SK-N-SH (cell line): Measurements from ENCODE around the gene STRN3. TPM values are rescaled to one million over a fixed set of nuclear protein-coding genes. Genes with fewer than 3 reads are reported as not detected.

Experiments used
- CTCF ChIA-PET: fragments of 300-600, 350-600 bp; formaldehyde crosslinking; extraction: SDS; loops from one replicate; lab custom pipeline; 2021; lab: Yijun Ruan, JAX
- POLR2A ChIA-PET: fragments of 350-600 bp; sonication (Branson Sonifier 250); formaldehyde crosslinking; extraction: SDS; loops from one replicate; lab custom pipeline; 2020; ENCODE audit warnings: antibody characterized with exemption, inconsistent platforms; lab: Yijun Ruan, JAX
- DNase-seq: peaks from one replicate; pipeline ENCODE4 v3.0.0; 2012
- H2AFZ ChIP-seq: fragments of 200-600 bp; sonication (generic); 2 replicates; pipeline ENCODE4 v1.8.1; 2016; ENCODE audit warnings: antibody characterized with exemption, mild to moderate bottlenecking, low read depth
- H3F3A ChIP-seq: fragments of 200-600 bp; sonication (generic); replicated peaks from 2 replicates; pipeline ENCODE3; 2016; ENCODE audit warnings: antibody characterized with exemption, mild to moderate bottlenecking; ENCODE audit not compliant: insufficient read depth
- H3K27ac ChIP-seq, 2 experiments: fragments of 200-500 bp in 1 of 2; fragments of 200-600 bp in 1 of 2; sonication (Bioruptor generic) in 1 of 2; sonication (generic), shearing (Covaris generic) in 1 of 2; 2 replicates each; pipeline versions ENCODE4 v1.5.1 to v1.6.1; 2014 to 2016; ENCODE audit warnings: low read depth in 2 of 2, inconsistent platforms in 1 of 2, low read length in 1 of 2, mild to moderate bottlenecking in 1 of 2, mixed read lengths in 1 of 2
- H3K27me3 ChIP-seq: fragments of 200-600 bp; sonication (generic), shearing (Covaris generic); 2 replicates; pipeline ENCODE4 v1.6.1; 2016; ENCODE audit warnings: mixed run types; ENCODE audit not compliant: insufficient read depth
- H3K36me3 ChIP-seq, 2 experiments: fragments of 200-500 bp in 1 of 2; fragments of 200-600 bp in 1 of 2; sonication (Bioruptor generic) in 1 of 2; sonication (generic) in 1 of 2; replicated peaks in 1 of 2; 2 replicates each; pipeline versions ENCODE3 to v1.5.1; 2014 to 2016; ENCODE audit warnings: low read length in 1 of 2, mild to moderate bottlenecking in 1 of 2; ENCODE audit not compliant: insufficient read depth in 2 of 2, control insufficient read depth in 1 of 2
- H3K4me1 ChIP-seq, 2 experiments: fragments of 200-500 bp in 1 of 2; fragments of 200-600 bp in 1 of 2; sonication (Bioruptor generic) in 1 of 2; sonication (generic), shearing (Covaris generic) in 1 of 2; 2 replicates each; pipeline versions ENCODE4 v1.5.1 to v1.6.1; 2014 to 2016; ENCODE audit warnings: low read depth in 1 of 2, low read length in 1 of 2, mixed run types in 1 of 2; ENCODE audit not compliant: insufficient read depth in 2 of 2, control insufficient read depth in 1 of 2
- H3K4me2 ChIP-seq: fragments of 200-600 bp; sonication (generic), shearing (Covaris generic); 2 replicates; pipeline ENCODE4 v1.6.1; 2017; ENCODE audit warnings: mixed run types
- H3K4me3 ChIP-seq, 2 experiments: fragments of 200-500 bp in 1 of 2; fragments of 200-600 bp in 1 of 2; sonication (Bioruptor generic) in 1 of 2; sonication (generic), shearing (Covaris generic) in 1 of 2; 2 replicates each; pipeline versions ENCODE4 v1.5.1 to v1.8.1; 2014 to 2016; ENCODE audit warnings: low read depth in 2 of 2, inconsistent platforms in 1 of 2, low read length in 1 of 2, mild to moderate bottlenecking in 1 of 2, mixed read lengths in 1 of 2, moderate library complexity in 1 of 2
- H3K79me2 ChIP-seq: fragments of 200-600 bp; sonication (generic); 2 replicates; pipeline ENCODE4 v1.8.1; 2017; ENCODE audit warnings: mild to moderate bottlenecking; ENCODE audit not compliant: insufficient read depth
- H3K9ac ChIP-seq: fragments of 200-600 bp; sonication (generic); 2 replicates; pipeline ENCODE4 v1.6.1; 2017; ENCODE audit warnings: mixed run types
- H3K9me2 ChIP-seq: fragments of 200-600 bp; sonication (generic); 2 replicates; pipeline ENCODE4 v1.6.1; 2017; ENCODE audit warnings: mixed run types
- H3K9me3 ChIP-seq: fragments of 200-600 bp; sonication (generic); 2 replicates; pipeline ENCODE4 v1.6.1; 2017; ENCODE audit warnings: mixed run types, mild to moderate bottlenecking, moderate library complexity
- H4K20me1 ChIP-seq: fragments of 200-600 bp; sonication (generic); 2 replicates; pipeline ENCODE4 v1.6.1; 2017; ENCODE audit warnings: mild to moderate bottlenecking, mixed run types; ENCODE audit not compliant: insufficient read depth
- CTCF ChIP-seq: fragments of 200-600 bp; sonication (generic); IDR thresholded peaks from 2 replicates; pipeline ENCODE4 v1.6.1; 2017; ENCODE audit warnings: antibody characterized with exemption, mild to moderate bottlenecking, moderate library complexity
- ELF1 ChIP-seq: IDR thresholded peaks from 2 replicates; pipeline ENCODE4 v1.4.0; 2012
- EP300 ChIP-seq, 2 experiments: IDR thresholded peaks; 2 replicates each; pipeline versions ENCODE4 v1.4.0 to v1.6.1; 2012; ENCODE audit warnings: borderline replicate concordance in 1 of 2, low read depth in 1 of 2, low read length in 1 of 2
- EZH2phosphoT487 ChIP-seq: fragments of 200-600 bp; sonication (generic); IDR thresholded peaks from 2 replicates; pipeline ENCODE4 v1.6.1; 2017; ENCODE audit warnings: low read depth, mixed run types, mild to moderate bottlenecking, antibody characterized with exemption, moderate library complexity, borderline replicate concordance
- FOSL2 ChIP-seq: IDR thresholded peaks from 2 replicates; pipeline ENCODE4 v1.4.0; 2012; ENCODE audit warnings: low read depth, mild to moderate bottlenecking, moderate library complexity, borderline replicate concordance
- FOXJ3 ChIP-seq: sonication (generic); formaldehyde crosslinking; IDR thresholded peaks from 2 replicates; pipeline ENCODE4 v1.5.1; 2020; ENCODE audit warnings: mild to moderate bottlenecking, missing genetic modification reagents
- FOXM1 ChIP-seq: IDR thresholded peaks from 2 replicates; pipeline ENCODE4 v1.4.0; 2012; ENCODE audit warnings: low read depth, mild to moderate bottlenecking
- GATA2 ChIP-seq: sonication (generic); formaldehyde crosslinking; IDR thresholded peaks from 2 replicates; pipeline ENCODE4 v1.5.0; 2020; ENCODE audit warnings: mild to moderate bottlenecking, missing genetic modification reagents
- IRF3 ChIP-seq: fragments of 150-350 bp; IDR thresholded peaks from 2 replicates; pipeline ENCODE4 v1.6.1; 2016; ENCODE audit warnings: mild to moderate bottlenecking, low read depth, low read length
- MAX ChIP-seq: IDR thresholded peaks from 2 replicates; pipeline ENCODE4 v1.4.0; 2012; ENCODE audit warnings: low read depth
- MEF2A ChIP-seq: IDR thresholded peaks from 2 replicates; pipeline ENCODE4 v1.4.0; 2012; ENCODE audit warnings: low read depth, borderline replicate concordance
- NFIC ChIP-seq: IDR thresholded peaks from 2 replicates; pipeline ENCODE4 v1.4.0; 2012; ENCODE audit warnings: borderline replicate concordance
- PBX3 ChIP-seq: IDR thresholded peaks from 2 replicates; pipeline ENCODE4; 2012
- POLR2AphosphoS5 ChIP-seq: IDR thresholded peaks from 2 replicates; pipeline ENCODE4 v1.6.1; 2012; ENCODE audit warnings: low read depth, low read length
- RAD21 ChIP-seq: IDR thresholded peaks from 2 replicates; pipeline ENCODE4 v1.6.1; 2012; ENCODE audit warnings: mild to moderate bottlenecking, low read length
- RFX5 ChIP-seq: IDR thresholded peaks from 2 replicates; pipeline ENCODE4 v1.6.1; 2012; ENCODE audit warnings: mild to moderate bottlenecking, improper control_type of control experiment, low read length
- SIN3A ChIP-seq: IDR thresholded peaks from 2 replicates; pipeline ENCODE4 v1.6.1; 2012; ENCODE audit warnings: low read depth, mild to moderate bottlenecking, low read length, moderate library complexity, borderline replicate concordance
- USF1 ChIP-seq: IDR thresholded peaks from 2 replicates; pipeline ENCODE4 v1.4.0; 2012; ENCODE audit warnings: low read depth, borderline replicate concordance
- YY1 ChIP-seq: IDR thresholded peaks from 2 replicates; pipeline ENCODE4 v1.4.0; 2012; ENCODE audit warnings: low read depth, mild to moderate bottlenecking
- WGBS: methylation state at CpG from one replicate; pipeline ENCODE4 v1.1.6; 2017; ENCODE audit warnings: low lambda C conversion rate; 5-methylcytosine and 5-hydroxymethylcytosine counted together
- polyA plus RNA-seq, 3 experiments: library from polyadenylated mRNA; depleted of rRNA; stranded (reverse); fragments of >200 nt; gene quantifications; 2 replicates each; pipeline ENCODE4 v1.2.3, GENCODE V29; 2012

STRN3 gene
- polyA plus RNA-seq, 1 of the 3 experiments (the other 2 are of a cell fraction), result 7.2 TPM

GRCh38 chr14:30908826-30909225, 117.4 kb downstream of the STRN3 start:
- H3K4me1 ChIP-seq, result no peaks in the 10 kb centered on the region; a peak in 1 of 4 replicates
- no peaks in the 10 kb centered on the region for H3K27me3 ChIP-seq
- no peak for TF ChIP-seq NFIC
- no peak for TF ChIP-seq RFX5
- TF ChIP-seq SIN3A, result no peak
- TF ChIP-seq ELF1, result no peak
- TF ChIP-seq EP300 (IDR thresholded peaks at IDR 0.05; ENCODE audit: borderline replicate concordance in 1 of 2, low read depth in 1 of 2, low read length in 1 of 2), result no peak
- no peak for TF ChIP-seq FOXJ3 (CRISPR knock-in tag)
- no peak for TF ChIP-seq EZH2phosphoT487
- H3K4me3 ChIP-seq, result no peak overlapping the region
- H3F3A ChIP-seq, result peaks cover 12% of the 10 kb centered on the region
- no peak overlapping the region for H3K27ac ChIP-seq
- H3K9ac ChIP-seq, result no peak overlapping the region
- no peak overlapping the region for H3K4me2 ChIP-seq
- H3K9me2 ChIP-seq, result no peaks in the 10 kb centered on the region
- POLR2A ChIA-PET, result interaction anchor here (0.6 kb wide), 1 partner anchor 108 kb away, joined by 3 read pairs; no protein-coding TSS in a partner anchor
- H3K36me3 ChIP-seq, result peaks cover 64 to 84% of the 10 kb centered on the region in 2 experiments
- H3K79me2 ChIP-seq, result no peaks in the 10 kb centered on the region
- no peaks in the 10 kb centered on the region for H4K20me1 ChIP-seq
- no peak overlapping the region for H2AFZ ChIP-seq
- CTCF ChIA-PET, result no interaction called here
- no peaks in the 10 kb centered on the region for H3K9me3 ChIP-seq
- WGBS, result 72% methylated on average over 2 of the region's 2 CpGs
- no peak for DNase-seq

GRCh38 chr14:30907659-30908057, 118.5 kb downstream of the STRN3 start:
- no peak overlapping the region for H3K9ac ChIP-seq
- H3K9me3 ChIP-seq, result no peaks in the 10 kb centered on the region
- H3K4me1 ChIP-seq, result no peaks in the 10 kb centered on the region; a peak in 1 of 4 replicates
- no peak overlapping the region for H3K4me2 ChIP-seq
- CTCF ChIA-PET, result interaction anchor here (0.9 to 1.8 kb wide), 4 partner anchors 17 to 492 kb away, joined by 4 to 7 read pairs (median 4); no protein-coding TSS in a partner anchor
- no peak overlapping the region for H2AFZ ChIP-seq
- H3F3A ChIP-seq, result peaks cover 13% of the 10 kb centered on the region
- WGBS, result 93% methylated on average over 1 of the region's 1 CpG
- peaks cover 64 to 80% of the 10 kb centered on the region in 2 experiments for H3K36me3 ChIP-seq
- H3K79me2 ChIP-seq, result no peaks in the 10 kb centered on the region
- H3K27me3 ChIP-seq, result no peaks in the 10 kb centered on the region
- no peak for TF ChIP-seq EZH2phosphoT487
- no peak for TF ChIP-seq RFX5
- TF ChIP-seq EP300 (IDR thresholded peaks at IDR 0.05; ENCODE audit: borderline replicate concordance in 1 of 2, low read depth in 1 of 2, low read length in 1 of 2), result no peak
- no peak for TF ChIP-seq NFIC
- TF ChIP-seq GATA2 (CRISPR knock-in tag), result no peak
- TF ChIP-seq YY1, result no peak
- TF ChIP-seq MEF2A, result no peak
- TF ChIP-seq FOXM1, result no peak
- TF ChIP-seq MAX, result no peak
- TF ChIP-seq POLR2AphosphoS5, result no peak
- TF ChIP-seq ELF1, result no peak
- no peak for TF ChIP-seq USF1
- no peak for TF ChIP-seq PBX3
- no peak for TF ChIP-seq SIN3A
- TF ChIP-seq FOSL2, result no peak
- TF ChIP-seq IRF3, result no peak
- TF ChIP-seq RAD21, result no peak
- no peak for TF ChIP-seq CTCF
- POLR2A ChIA-PET, result no interaction called here
- no peak overlapping the region for H3K4me3 ChIP-seq
- DNase-seq, result no peak
- H3K27ac ChIP-seq, result no peak overlapping the region
- no peaks in the 10 kb centered on the region for H4K20me1 ChIP-seq
- no peaks in the 10 kb centered on the region for H3K9me2 ChIP-seq
